Mucosa of stomach (tissue), 1 donor: Measurements from ENCODE around the gene CNDP1.

ENCODE experiments used
- H3K27me3 ChIP-seq: one replicate; pipeline ENCODE4 v1.7.0; 2013; ENCODE audit warnings: mild to moderate bottlenecking, low read length; ENCODE audit not compliant: control insufficient read depth, insufficient read depth
- H3K36me3 ChIP-seq: one replicate; pipeline ENCODE4 v1.7.0; 2013; ENCODE audit warnings: low read length; ENCODE audit not compliant: control insufficient read depth, insufficient read depth
- H3K4me1 ChIP-seq: one replicate; pipeline ENCODE4 v1.7.0; 2013; ENCODE audit warnings: mild to moderate bottlenecking, low read length; ENCODE audit not compliant: control insufficient read depth, insufficient read depth
- H3K4me3 ChIP-seq: one replicate; pipeline ENCODE4 v1.7.0; 2013; ENCODE audit warnings: low read length
- H3K9ac ChIP-seq: one replicate; pipeline ENCODE4 v1.7.0; 2013; ENCODE audit warnings: mild to moderate bottlenecking, low read length, moderate library complexity
- H3K9me3 ChIP-seq: one replicate; pipeline ENCODE4 v1.7.0; 2013; ENCODE audit warnings: mild to moderate bottlenecking, low read length, moderate library complexity; ENCODE audit not compliant: control insufficient read depth
- donor health status: Pancreatic carcinoma.

CNDP1 gene

GRCh38 chr18:74529378-74529777 is 4.9 kb upstream of the CNDP1 start:
- Histone ChIP-seq H3K9me3 (no peaks in the 10 kb centered on the region), H3K36me3 (no peaks in the 10 kb centered on the region), H3K9ac (no peak overlapping the region), H3K4me1 (peaks cover 17% of the 10 kb centered on the region), H3K4me3 (no peak overlapping the region), H3K27me3 (no peaks in the 10 kb centered on the region)

- no peak overlapping the region for H3K4me3 ChIP-seq
- H3K36me3 ChIP-seq: no peaks in the 10 kb centered on the region
- no peaks in the 10 kb centered on the region for H3K9me3 ChIP-seq
- H3K4me1 ChIP-seq: peaks cover 17% of the 10 kb centered on the region
- H3K9ac ChIP-seq: no peak overlapping the region
- no peaks in the 10 kb centered on the region for H3K27me3 ChIP-seq
Measured at GRCh38 chr18:74529811-74530583, 4.3 kb upstream of the CNDP1 start.

- Histone ChIP-seq H3K9ac (no peak overlapping the region), H3K4me1 (peaks cover 13% of the 10 kb centered on the region)
Measured at GRCh38 chr18:74530584-74530862, 3.8 kb upstream of the CNDP1 start.

GRCh38 chr18:74531043-74531442 is 3.3 kb upstream of the CNDP1 start:
- no peak overlapping the region for H3K4me3 ChIP-seq
- H3K27me3 ChIP-seq: no peaks in the 10 kb centered on the region
- no peaks in the 10 kb centered on the region for H3K9me3 ChIP-seq
- H3K9ac ChIP-seq: no peak overlapping the region
- no peaks in the 10 kb centered on the region for H3K36me3 ChIP-seq
- H3K4me1 ChIP-seq: peaks cover 8% of the 10 kb centered on the region

More at GRCh38 chr18:74530584-74530862, 3.8 kb upstream of the CNDP1 start:
- no peaks in the 10 kb centered on the region for H3K36me3 ChIP-seq
- no peak overlapping the region for H3K4me3 ChIP-seq
- H3K27me3 ChIP-seq: no peaks in the 10 kb centered on the region
- no peaks in the 10 kb centered on the region for H3K9me3 ChIP-seq

- Histone ChIP-seq H3K36me3 (no peaks in the 10 kb centered on the region), H3K4me3 (no peak overlapping the region), H3K27me3 (no peaks in the 10 kb centered on the region), H3K9me3 (no peaks in the 10 kb centered on the region), H3K4me1 (peaks cover 8% of the 10 kb centered on the region), H3K9ac (no peak overlapping the region)
Measured at GRCh38 chr18:74532511-74533025, 1.7 kb upstream of the CNDP1 start.

- H3K4me3 ChIP-seq: no peak overlapping the region
- H3K9me3 ChIP-seq: no peaks in the 10 kb centered on the region
- no peaks in the 10 kb centered on the region for H3K27me3 ChIP-seq
- H3K9ac ChIP-seq: no peak overlapping the region
- no peaks in the 10 kb centered on the region for H3K36me3 ChIP-seq
- H3K4me1 ChIP-seq: peaks cover 8% of the 10 kb centered on the region
Measured at GRCh38 chr18:74533666-74534065, 634 bp upstream of the CNDP1 start.

GRCh38 chr18:74534981-74535649 is 815 bp downstream of the CNDP1 start:
- no peaks in the 10 kb centered on the region for H3K36me3 ChIP-seq
- no peaks in the 10 kb centered on the region for H3K27me3 ChIP-seq
- no peaks in the 10 kb centered on the region for H3K9me3 ChIP-seq
- peaks cover 11% of the 10 kb centered on the region for H3K4me1 ChIP-seq
- no peak overlapping the region for H3K4me3 ChIP-seq
- no peak overlapping the region for H3K9ac ChIP-seq

- H3K9ac ChIP-seq: no peak overlapping the region
Measured at GRCh38 chr18:74539289-74539688, 5.0 kb downstream of the CNDP1 start.

GRCh38 chr18:74540652-74541421 is 6.5 kb downstream of the CNDP1 start:
- peaks cover 25% of the 10 kb centered on the region for H3K4me1 ChIP-seq
- no peaks in the 10 kb centered on the region for H3K9me3 ChIP-seq
- no peaks in the 10 kb centered on the region for H3K36me3 ChIP-seq
- H3K4me3 ChIP-seq: no peak overlapping the region
- no peaks in the 10 kb centered on the region for H3K27me3 ChIP-seq
- no peak overlapping the region for H3K9ac ChIP-seq

More at GRCh38 chr18:74539289-74539688, 5.0 kb downstream of the CNDP1 start:
- Histone ChIP-seq H3K27me3 (no peaks in the 10 kb centered on the region), H3K36me3 (no peaks in the 10 kb centered on the region), H3K4me1 (peaks cover 25% of the 10 kb centered on the region), H3K4me3 (no peak overlapping the region), H3K9me3 (no peaks in the 10 kb centered on the region)

GRCh38 chr18:74541703-74542555 is 7.6 kb downstream of the CNDP1 start:
- Histone ChIP-seq H3K9ac (peak overlapping the region; percentile 58), H3K4me1 (peaks cover 33% of the 10 kb centered on the region), H3K4me3 (no peak overlapping the region), H3K9me3 (no peaks in the 10 kb centered on the region), H3K36me3 (no peaks in the 10 kb centered on the region), H3K27me3 (no peaks in the 10 kb centered on the region)

- H3K4me1 ChIP-seq: peaks cover 36% of the 10 kb centered on the region
Measured at GRCh38 chr18:74544898-74545297, 10.6 kb downstream of the CNDP1 start.

More at GRCh38 chr18:74544898-74545297, 10.6 kb downstream of the CNDP1 start:
- H3K9me3 ChIP-seq: no peaks in the 10 kb centered on the region
- H3K4me3 ChIP-seq: no peak overlapping the region
- H3K36me3 ChIP-seq: no peaks in the 10 kb centered on the region
- H3K27me3 ChIP-seq: no peaks in the 10 kb centered on the region
- H3K9ac ChIP-seq: no peak overlapping the region
